Measurements from ENCODE around the gene PUS3.
"Not testable (repeated sequence)": the region's sequence is repeated elsewhere in the genome, so short reads cannot be mapped to it uniquely, and the experiment has no call there.

Gene PUS3

GRCh38 chr11:125873881-125874555 lies 29.0 kb downstream of the PUS3 start:
- H3K4me3 ChIP-seq (ENCODE audit: low read depth, low read length) = no peak overlapping the region

- no peak overlapping the region for H3K4me3 ChIP-seq (ENCODE audit: low read depth, low read length)
Measured at GRCh38 chr11:125872138-125872491, 30.9 kb downstream of the PUS3 start.

GRCh38 chr11:125871391-125872137 lies 31.4 kb downstream of the PUS3 start:
- no peak overlapping the region for H3K4me3 ChIP-seq (ENCODE audit: low read depth, low read length)

GRCh38 chr11:125869521-125869920 lies 33.5 kb downstream of the PUS3 start:
- H3K4me3 ChIP-seq (ENCODE audit: low read depth, low read length) = no peak overlapping the region

- not testable (repeated sequence) for H3K4me3 ChIP-seq (ENCODE audit: low read depth, low read length)
Measured at GRCh38 chr11:125865354-125865753, 37.7 kb downstream of the PUS3 start.

GRCh38 chr11:125862786-125863185 lies 40.2 kb downstream of the PUS3 start:
- H3K4me3 ChIP-seq (ENCODE audit: low read depth, low read length) = not testable (repeated sequence)

- not testable (repeated sequence) for H3K4me3 ChIP-seq (ENCODE audit: low read depth, low read length)
Measured at GRCh38 chr11:125857670-125858069, 45.3 kb downstream of the PUS3 start.

- no peak overlapping the region for H3K4me3 ChIP-seq (ENCODE audit: low read depth, low read length)
Measured at GRCh38 chr11:125846188-125846587, 56.8 kb downstream of the PUS3 start.

Data from iPS-11a (cell line).